Loucy (cell line): ENCODE results near the gene SLC16A10.

Source experiments
- CTCF ChIP-seq: fragments of 200-600 bp; sonication (generic); conservative IDR thresholded peaks from 2 replicates; pipeline ENCODE4 v1.5.1; 2014; ENCODE audit warnings: mild to moderate bottlenecking, antibody characterized with exemption, low read length
- EZH2phosphoT487 ChIP-seq: fragments of 200-600 bp; IDR thresholded peaks from 2 replicates; pipeline ENCODE4 v1.6.1; 2018; ENCODE audit warnings: antibody characterized with exemption, mild to moderate bottlenecking, moderate library complexity, borderline replicate concordance

- TF ChIP-seq CTCF, result no peak
- no peak for TF ChIP-seq EZH2phosphoT487
These were observed 766 bp downstream of the SLC16A10 start for GRCh38 chr6:111087871-111088667.
